ENCODE results near the gene ANKRD39. TPM values are rescaled to one million over a fixed set of nuclear protein-coding genes. Genes with fewer than 3 reads are reported as not detected.

ANKRD39 gene
- total RNA-seq, 1 experiment from 2014 or later: 20.7 TPM

DNA sequence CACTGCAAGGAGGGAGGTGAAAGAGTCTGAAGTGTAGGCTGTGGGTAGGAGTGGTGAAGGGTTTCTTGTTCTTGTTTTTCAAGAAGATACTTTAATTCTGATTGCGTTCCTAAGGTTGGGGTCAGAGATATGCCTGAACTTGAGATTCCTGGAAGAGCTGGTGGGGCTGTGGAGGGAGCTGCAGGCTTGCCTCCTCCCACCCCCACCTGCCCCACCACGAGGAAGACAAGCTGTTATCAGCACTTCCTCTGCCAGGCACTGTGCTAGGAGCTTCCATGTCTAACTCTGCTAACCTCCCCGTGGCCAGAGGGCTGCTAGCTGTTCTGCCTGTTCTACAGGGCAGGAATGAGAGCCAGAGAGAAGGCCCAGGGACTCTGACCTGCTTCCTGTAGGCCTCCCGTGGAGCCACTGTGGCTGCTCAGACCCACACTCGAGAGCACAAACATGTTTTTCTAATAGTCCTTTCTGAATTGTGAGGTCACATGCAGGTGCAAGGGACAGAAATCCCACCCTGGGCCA lies 27.7 kb downstream of the ANKRD39 start:
- no peak for DNase-seq (ENCODE audit: low read depth)

DNA sequence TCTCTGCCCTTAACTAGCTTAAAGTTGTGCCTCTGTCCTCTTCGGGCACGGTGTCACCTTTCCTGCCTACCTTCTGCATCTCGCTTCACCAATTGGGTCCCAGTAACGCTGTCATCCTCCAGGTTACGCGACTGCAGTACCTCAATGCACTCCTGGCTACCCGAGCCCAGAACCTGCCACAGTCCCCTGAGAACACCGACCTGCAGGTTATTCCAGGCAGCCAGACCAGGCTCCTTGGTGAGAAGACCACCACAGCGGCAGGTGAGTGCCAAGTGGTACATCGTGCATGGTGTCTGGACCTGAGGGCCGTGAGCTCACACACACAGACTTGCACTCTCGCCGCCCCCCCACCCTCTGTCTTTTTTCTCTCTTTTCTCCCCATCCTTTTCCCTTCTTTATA lies 28.9 kb downstream of the ANKRD39 start:
- DNase-seq (ENCODE audit: low read depth): no peak

DNA sequence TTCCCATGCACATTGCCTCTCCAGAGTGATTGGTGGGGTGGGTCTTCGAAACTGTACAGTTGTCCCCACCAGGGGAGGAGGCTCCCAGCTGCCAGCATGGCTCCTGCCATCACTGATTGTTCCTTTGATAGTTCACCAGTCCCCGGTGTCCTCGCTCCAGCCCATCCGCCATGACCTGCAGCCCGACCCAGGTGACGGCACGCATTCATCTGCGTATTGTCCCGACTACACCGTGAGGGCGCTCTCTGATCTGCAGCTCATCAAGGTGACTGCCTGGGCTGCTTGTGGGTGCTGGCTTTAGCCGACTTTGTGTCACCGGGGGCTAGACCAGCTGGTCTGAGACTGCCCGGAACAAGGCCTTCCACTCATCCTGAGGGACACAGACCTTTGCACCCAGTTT lies 29.4 kb downstream of the ANKRD39 start:
- no peak for DNase-seq (ENCODE audit: low read depth)

DNA sequence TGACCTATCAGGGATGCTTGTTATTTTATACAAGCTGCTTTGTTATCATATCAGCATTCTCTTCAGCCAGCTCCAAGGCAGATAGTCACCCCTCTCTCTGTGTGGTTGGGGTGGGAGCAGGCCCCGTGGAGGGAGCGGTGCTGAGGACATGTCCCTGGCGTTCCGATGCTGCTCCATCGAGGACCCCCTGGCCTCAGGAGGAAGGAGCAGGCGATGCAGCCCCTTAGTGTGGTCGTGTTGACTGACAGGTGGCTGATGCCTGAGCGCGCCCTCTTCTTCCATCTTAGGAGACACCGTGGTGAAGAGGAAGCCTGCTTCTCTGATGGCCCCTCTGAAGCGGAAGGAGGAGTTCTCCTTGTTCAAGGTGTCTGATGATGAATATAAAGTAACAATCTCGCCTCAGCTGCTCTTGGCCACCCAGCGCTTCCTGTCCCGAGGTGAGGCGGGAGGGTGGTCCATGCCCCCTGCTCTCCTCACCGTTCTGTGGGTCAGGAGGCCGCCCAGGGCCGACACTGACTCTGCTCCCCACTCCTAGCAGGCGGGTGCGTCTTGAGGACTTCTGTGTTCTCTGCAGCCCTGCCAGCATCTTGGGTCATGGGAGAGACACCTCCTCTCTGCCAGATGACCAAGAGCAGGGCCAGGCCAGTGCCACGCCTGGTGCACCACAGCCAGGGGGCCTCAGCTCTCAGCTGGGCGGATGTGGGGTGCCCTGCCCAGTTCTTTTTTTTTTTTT lies 31.1 kb downstream of the ANKRD39 start:
- DNase-seq (ENCODE audit: low read depth): no peak

DNA sequence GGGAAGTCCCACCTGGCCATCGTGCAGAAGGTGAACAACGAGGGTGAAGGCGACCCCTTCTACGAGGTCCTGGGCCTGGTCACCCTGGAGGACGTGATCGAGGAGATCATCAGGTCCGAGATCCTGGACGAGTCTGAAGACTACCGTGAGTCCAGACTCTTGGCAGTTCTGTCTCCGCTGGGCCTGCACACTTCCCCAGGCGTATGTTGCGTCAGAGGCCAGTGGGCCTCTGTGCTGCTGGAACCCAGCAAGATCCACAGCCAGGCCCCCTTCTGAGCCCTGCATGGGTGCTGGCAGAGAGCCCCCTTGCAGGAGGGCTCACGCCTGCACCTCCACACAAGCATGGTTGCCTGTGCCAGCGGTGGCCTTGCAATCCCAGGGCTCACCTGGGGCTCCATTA lies 32.8 kb downstream of the ANKRD39 start:
- DNase-seq (ENCODE audit: low read depth): no peak

DNA sequence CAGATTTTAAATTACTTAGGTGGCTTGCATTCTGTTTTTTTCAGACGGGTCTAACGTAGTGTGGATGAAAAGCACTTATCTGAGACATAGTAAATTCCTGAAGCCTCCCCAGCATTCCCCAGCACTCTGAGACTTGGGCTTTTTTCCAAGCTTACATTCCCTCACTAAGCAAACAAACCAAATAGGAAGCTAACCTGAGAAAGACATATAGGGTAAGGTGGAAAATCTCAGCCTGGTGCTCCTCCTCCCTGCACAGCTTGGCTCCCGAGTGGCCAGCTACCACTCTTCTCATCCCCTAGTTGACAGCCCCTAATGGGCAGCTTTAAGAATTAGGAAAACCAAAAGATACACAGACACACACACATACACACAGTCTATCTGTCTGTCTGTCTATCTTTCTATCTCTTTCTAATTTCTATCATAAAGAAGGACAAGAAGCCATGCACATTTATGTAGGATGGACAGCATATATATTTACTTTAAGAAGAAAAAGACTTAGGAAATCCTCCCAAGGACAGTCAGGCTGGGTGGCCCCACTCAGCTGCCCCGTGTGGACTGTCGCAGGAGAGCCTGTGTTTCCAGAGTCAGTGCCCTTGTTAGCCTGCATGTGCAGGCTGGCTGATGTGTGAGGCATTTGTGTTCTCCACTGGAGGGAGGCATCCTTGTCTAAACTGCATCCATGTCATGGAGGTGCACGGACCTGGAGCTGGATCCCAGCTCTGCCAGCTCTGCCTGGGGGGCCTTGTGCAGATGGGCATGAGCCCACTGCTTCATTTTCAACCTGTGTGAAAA lies 33.5 kb downstream of the ANKRD39 start:
- DNase-seq (ENCODE audit: low read depth): no peak

DNA sequence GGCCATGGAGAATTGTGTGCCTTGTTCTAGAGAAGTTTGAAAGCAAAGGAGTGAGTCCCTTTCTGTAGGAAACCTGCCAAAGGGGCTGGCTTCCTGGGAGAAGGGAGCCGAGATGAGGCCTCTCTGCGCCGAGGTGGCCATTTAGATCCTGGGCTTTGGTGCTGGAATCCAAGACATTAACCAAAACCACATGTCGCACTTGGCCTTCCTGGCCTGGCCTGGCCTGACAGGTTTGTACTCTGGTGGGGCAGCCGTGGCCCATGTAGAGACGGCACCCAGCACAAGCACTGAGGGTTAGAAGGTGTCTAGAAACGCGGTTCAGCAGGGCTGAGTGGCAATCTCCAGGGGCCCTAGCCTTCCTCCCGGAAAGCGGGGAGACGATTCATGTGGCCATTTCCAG lies 34.6 kb downstream of the ANKRD39 start:
- DNase-seq (ENCODE audit: low read depth): no peak

DNA sequence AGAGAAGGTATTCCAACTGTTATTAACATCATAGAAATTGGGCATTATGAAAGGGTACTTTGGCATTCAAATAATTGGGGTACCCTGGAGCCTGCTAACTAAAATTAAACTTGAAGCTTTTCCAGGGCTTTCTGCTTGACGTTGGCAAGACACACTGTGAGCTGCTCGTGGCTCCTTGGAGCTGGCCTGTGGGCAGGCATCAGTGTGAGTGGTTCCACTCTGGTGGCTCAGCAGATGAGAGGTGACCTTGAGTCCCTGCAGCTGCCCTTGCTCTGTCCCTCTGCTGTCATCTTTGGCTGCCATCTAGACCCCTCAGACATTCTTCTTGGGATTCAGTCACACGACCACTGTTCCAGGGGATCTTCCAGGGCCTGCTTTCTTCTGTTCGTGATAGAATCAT lies 35.0 kb downstream of the ANKRD39 start:
- no peak for DNase-seq (ENCODE audit: low read depth)

DNA sequence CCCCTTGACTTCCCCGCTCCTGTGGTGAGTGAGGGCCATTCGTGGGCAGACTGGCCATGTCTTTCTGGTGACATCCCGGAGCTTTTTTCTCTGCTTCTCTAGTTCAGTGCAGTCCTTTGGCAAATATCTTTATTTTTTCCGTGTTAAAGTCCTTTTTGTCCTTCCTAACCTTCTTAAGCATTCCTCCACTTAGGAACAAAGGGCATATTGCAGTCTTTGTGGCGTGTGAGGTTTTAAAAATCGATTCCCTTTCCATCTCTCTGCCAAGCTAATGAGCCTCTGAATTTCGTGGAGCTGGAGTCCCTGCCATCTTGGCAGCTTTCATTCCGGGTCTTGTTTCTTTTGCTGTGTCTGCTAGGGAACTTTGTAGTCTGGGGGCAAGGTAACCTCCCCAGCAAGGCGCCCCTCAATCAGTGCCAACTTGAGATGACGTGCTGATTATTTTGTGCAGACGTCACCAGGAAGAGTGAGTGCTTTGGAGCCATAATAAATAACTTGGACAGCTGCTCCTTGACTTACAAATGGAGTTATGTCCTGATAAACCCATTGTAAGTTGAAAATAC lies 36.6 kb downstream of the ANKRD39 start:
- DNase-seq (ENCODE audit: low read depth): no peak

DNA sequence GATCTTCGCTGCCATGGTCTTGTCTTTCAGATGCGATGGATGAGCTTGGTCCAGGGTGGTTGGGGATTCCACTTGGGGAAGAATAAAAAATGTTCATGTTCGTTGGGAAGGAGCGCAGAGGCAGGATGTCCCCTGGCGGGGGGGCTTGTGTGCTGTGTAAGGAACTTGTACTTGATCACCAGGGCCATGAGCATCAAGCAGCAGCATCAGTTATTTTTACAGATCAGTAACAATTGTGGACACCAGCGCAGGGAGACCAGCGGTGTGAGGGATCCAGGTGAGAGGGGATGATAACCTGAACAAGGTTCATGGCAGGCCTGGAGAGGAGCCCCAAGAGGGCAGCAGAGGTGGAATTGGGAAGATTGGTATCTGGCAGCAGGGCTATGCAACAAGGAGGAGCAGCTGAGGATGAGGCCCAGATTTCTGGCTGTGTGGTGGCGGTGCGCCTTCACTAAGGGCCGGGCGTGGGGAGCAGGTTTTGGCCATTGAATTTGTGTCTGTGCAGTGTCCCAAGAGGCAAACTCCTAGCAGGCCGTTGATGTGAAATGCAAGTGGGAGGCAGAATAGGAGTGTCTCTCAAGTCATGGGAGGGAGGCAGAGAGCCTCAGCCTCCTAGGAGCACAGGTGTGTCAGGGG lies 37.8 kb downstream of the ANKRD39 start:
- DNase-seq (ENCODE audit: low read depth): no peak

DNA sequence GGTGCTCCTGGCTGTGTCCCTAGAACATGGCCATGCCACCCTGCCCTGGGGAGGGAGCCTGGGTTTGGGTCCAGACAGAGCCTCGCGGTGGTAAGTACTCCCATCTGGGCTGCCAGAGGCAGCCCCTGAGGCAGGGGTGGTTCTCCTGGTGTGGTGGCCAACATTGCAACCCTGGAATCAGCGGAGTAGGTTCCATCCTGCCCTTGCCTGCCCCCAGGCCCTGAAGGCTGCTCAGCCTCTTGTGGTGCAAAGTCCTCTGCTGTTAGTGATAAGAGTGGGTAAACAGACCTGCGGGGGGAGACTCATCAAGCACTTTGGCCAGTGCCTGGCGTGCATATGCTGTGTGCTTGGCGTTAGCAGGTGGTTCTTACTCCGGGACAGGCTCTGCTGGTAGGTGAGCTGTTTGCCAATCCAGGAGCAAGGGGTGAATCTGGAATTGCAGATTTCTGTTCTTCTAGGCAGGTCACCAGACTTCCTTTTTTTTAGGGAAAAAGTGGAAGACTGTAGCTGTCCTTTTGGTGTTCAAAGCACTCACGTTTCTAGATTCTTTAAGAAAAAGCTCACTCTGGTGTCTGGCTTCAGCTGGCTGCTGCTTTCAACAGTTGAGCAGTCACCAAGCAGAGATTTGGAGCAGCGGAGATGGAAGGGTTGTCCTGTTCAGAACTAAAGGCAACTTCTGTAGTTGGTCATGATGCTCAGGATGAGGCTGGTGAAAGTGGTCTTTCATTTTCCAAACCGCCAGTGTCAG lies 38.5 kb downstream of the ANKRD39 start:
- no peak for DNase-seq (ENCODE audit: low read depth)

DNA sequence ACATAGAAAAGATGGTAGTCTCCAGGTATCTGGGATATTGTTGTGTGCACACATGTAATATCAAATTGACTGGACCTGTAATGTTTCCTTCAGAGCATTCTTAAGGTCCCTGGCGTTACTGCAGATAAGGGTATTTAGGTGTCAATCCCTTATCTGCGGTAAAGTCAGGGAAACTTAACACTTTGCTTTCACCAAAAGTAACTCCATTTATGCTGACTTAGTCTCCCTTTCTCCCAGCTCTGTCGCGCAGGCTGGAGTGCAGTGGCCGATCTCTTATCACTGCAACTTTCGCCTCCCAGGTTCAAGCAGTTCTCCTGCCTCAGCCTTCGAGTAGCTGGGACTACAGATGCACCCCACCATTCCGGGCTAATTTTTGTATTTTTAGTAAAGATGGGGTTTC lies 39.9 kb downstream of the ANKRD39 start:
- no peak for DNase-seq (ENCODE audit: low read depth)

DNA sequence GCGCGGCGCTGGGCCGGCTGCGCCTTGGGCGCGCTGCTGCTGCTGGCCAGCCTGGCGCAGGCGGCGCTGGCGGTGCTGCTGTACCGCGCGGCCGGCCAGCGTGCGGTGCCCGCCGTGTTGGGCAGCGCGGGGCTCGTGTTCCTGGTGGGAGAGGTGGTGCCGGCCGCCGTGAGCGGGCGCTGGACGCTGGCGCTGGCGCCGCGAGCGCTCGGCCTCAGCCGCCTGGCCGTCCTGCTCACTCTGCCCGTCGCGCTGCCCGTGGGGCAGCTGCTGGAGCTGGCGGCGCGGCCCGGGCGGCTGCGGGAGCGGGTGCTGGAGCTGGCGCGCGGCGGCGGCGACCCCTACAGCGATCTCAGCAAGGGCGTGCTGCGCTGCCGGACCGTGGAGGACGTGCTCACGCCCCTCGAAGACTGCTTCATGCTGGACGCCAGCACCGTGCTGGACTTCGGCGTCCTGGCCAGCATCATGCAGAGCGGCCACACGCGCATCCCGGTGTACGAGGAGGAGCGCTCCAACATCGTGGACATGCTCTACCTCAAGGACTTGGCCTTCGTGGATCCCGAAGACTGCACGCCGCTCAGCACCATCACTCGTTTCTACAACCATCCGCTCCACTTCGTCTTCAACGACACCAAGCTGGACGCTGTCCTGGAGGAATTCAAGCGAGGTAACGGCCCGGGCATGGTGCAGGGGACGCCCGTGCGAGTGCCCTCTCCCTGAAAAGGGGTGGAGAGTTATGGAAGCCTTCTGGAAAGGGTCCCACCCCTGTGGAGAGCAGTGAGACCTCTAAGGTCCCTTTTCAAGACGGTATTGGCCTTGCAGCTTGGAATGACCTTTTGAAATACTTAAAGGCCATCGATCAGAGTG lies 40.7 kb downstream of the ANKRD39 start:
- DNase-seq (ENCODE audit: low read depth): peak; percentile 28

DNA sequence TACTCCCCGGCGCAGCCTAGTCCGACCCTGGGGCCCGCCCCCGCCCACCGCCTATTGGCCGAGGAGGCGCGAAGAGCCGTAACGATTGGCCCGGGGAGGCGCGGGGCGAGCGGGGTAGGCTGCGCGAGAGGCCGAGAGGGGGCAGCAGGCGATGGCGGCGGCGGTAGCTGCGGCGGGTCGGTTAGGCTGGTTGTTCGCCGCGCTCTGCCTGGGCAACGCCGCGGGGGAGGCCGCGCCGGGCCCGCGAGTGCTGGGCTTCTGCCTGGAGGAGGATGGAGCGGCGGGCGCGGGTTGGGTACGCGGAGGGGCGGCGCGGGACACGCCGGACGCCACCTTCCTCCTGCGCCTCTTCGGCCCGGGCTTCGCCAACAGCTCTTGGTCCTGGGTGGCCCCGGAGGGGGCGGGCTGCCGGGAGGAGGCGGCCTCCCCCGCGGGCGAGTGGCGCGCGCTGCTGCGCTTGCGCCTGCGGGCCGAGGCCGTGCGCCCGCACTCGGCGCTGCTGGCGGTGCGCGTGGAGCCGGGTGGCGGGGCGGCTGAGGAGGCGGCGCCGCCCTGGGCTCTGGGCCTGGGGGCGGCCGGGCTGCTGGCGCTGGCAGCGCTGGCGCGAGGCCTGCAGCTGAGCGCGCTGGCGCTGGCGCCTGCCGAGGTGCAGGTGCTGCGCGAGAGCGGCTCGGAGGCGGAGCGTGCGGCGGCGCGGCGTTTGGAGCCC lies 41.5 kb downstream of the ANKRD39 start, which contains the start of gene CNNM3:
Gene CNNM3 (plus strand): TSS at position 142 of the 709 bp plus-strand sequence. CDS start 10 bp downstream, at position 152.
- DNase-seq (ENCODE audit: low read depth): peak; percentile 91

DNA sequence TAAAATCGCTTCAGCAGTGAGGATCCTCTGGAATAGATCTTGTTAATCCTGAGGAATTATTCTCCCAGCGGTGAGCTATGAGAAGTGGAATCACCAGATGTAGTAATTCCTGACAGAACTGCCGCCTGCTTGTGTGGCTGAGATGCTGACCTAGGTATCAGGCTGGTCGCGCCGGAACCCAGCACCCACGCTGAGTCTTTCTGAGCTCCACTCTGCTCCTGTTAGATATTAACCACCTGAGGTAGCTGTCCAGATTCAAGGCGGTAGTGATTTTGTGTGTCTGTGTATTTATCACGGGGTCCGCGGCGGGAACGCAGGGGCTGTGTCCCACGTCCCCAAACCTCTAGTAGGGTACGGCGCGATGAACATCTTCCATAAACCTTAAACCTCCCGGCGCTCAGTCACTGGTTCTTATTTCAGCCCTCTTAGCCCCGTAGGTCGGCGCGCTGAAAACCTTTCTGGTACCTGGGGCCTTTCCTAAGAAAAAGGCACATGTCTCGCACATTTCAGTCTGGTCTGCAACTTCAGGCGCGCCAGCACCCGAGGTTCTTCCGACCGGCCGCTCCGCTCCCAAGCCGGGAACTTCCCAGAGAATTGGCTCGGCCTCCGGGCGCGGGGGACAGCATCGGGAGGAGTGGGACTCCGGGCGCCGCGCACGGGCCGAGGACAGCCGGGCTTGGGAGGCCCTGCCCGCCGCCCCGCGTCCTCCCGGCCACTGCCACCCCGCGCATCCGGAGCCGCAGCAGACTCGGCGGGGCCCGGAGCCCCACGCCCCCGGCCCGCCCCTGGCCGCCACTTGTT lies 42.3 kb downstream of the ANKRD39 start:
- DNase-seq (ENCODE audit: low read depth): peak; percentile 31

DNA sequence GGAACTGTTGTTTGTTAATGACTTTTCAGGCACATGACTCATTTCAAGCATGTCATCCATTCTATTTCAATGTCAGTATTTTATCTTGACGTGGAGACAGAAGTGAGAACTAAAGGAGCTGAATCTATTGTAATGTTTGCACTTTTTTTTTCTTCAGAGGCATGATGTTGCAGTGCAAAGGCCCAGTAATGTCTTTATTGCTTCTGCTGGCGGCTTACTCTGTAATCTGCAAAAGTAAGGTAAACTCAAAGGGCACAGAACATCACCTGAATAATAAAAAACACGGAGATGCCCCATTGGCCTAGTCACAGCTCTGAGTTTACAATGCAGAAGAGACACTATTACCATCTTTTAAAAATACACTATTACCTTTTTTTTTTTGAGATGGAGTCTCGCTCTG lies 44.2 kb downstream of the ANKRD39 start:
- DNase-seq (ENCODE audit: low read depth): no peak

DNA sequence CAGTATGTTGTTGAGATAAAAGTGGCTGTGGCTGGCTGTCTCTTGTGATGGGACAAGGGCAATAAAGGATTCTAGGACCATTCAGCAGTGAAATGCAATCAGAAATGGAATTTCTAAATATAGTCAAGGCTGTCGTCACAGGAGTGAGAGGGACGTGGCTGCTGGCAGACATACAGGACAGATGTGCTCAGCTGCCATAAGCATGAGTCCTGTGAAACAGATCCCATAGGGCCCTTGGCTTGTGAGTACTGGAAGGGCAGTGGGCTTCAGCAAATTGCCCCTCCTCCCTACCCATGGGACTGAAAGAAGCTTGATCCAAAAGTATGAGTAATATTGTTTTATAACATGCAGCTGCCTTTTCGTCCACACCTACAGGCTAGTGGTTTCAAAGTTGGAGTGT lies 45.9 kb downstream of the ANKRD39 start:
- DNase-seq (ENCODE audit: low read depth): no peak

DNA sequence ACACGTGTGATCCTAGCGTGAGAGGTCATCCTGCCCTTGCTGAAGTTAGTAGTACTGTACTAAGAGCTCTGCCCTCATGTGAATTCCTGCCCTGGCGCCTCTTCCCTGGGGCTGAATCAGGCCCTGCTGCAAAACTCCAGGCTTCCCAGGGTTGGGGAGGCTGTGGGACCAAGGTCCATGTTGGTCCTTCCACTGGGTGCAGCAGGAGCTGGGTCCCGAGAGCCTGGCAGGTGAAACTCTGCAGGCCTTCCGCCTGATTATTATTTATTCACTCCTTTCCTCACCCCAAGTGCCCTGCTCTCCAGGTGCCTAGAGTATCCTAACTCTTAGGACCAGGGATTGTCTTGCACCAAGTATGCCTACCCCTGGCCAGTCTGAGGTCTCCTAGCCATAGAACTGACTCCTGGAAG lies 47.0 kb downstream of the ANKRD39 start:
- no peak for DNase-seq (ENCODE audit: low read depth)
